HG03103 (cell line): ENCODE results near the gene RAPGEF5.
"Not testable (repeated sequence)": the region's sequence is repeated elsewhere in the genome, so short reads cannot be mapped to it uniquely, and the experiment has no call there.

Experiments
- ATAC-seq: cut with Tn5 transposase; IDR thresholded peaks from one replicate; pipeline ENCODE4 v1.9.1; 2021; ENCODE audit warnings: low read depth; ENCODE audit not compliant: unreplicated experiment

Gene RAPGEF5

GRCh38 chr7:22105550-22105949 is 251.4 kb downstream of the RAPGEF5 start:
- no peak for ATAC-seq

DNA sequence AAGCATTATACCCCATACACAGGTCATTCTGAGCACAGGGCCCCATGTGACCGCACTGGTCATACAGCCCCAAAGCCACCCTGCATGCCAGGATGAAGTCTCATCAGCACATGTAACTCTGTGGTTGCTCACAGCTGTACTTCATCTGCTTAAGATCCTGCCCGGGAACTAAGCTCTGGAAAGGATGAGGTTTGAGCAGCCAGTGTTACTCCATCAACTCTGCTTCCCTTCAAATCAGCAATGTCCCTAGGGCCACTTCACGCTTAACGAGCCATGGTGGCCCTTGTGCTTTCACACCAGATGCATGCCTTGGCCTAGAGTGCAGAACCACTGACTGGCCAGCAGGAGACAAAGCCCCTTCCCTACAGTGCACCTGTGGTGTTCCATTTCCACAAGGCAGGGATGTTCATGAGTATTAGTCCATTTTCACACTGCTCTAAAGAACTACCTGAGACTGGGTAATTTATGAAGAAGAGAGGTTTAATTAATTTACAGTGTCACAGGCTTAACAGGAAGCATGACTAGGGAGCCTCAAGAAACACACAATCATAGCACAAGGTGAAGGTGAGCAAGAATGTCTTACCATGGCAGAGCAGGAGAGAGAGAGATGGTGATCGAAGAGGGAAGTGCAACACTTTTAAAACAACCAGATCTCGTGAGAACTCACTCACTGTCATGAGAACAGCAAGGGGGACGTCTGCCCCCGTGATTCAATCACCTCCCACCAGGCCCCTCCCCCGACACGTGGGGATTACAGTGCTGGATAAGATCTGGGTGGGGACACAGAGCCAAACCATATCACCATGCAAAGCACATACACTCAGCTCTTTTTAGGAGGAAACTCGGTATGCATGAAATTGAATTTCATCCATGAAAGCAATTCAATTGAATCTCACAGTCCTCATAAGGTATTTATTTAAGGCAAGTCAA is 262.3 kb downstream of the RAPGEF5 start:
- no peak for ATAC-seq

GRCh38 chr7:22093936-22094335 is 263.0 kb downstream of the RAPGEF5 start:
- ATAC-seq: no peak

- ATAC-seq: no peak
These were observed 264.0 kb downstream of the RAPGEF5 start for GRCh38 chr7:22093001-22093400.

GRCh38 chr7:22090958-22091525 is 265.9 kb downstream of the RAPGEF5 start:
- ATAC-seq: not testable (repeated sequence)

GRCh38 chr7:22090512-22090911 is 266.4 kb downstream of the RAPGEF5 start:
- ATAC-seq: no peak

DNA sequence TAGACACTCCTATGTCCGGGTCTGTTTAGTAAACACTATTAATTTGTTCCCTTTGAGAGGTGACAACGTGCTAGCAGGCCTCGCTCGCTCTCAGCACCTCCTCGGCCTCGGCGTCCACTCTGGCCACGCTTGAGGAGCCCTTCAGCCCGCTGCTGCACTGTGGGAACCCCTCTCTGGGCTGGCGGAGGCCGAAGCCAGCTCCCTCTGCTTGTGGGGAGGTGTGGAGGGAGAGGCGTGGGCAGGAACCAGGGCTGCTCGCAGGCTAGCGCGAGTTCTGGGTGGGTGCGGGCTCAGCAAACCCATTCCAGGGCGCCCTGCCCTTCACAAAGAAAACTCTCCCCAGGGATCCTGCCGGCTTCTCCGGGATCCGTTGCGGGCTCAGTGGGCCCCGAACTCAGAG is 266.8 kb downstream of the RAPGEF5 start:
- ATAC-seq: no peak

DNA sequence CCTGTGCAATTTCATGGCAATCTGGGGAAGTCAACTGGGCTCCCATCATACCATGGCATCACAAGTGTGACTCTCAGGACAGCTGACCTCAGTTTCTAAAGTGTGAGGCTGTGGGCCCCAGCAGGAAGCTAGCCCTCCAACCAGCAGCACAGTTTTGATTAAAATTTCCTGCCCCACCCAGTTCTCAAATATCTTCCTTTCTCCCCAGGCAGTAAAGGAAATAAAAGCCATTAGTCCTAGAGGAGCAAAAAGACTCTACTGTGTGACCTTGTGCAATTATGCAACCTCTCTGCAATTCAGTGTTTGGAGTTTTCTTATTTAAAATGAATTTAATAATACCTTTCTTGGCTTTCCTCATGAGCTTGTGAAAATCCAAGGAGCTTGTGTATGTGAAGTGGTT is 268.1 kb downstream of the RAPGEF5 start:
- no peak for ATAC-seq

DNA sequence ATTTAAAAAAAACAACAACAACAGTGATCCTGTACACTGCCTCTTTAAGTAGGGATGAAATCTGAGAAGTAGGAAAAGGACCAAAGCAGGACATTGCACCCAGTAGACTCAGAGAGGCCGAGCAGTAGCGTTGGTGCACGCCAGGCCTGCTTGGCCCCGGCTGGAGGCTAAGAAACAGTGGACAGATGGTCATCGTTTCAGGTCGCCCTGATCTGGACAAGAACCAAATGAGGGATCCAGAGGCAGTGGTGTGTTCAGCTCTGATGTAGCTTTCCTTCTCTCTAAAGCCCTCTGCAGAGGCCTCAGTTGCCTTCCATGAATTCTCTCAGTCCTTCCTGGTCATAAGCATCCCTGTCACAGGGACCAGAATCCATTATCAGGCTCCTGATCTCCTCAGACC is 269.1 kb downstream of the RAPGEF5 start:
- no peak for ATAC-seq

DNA sequence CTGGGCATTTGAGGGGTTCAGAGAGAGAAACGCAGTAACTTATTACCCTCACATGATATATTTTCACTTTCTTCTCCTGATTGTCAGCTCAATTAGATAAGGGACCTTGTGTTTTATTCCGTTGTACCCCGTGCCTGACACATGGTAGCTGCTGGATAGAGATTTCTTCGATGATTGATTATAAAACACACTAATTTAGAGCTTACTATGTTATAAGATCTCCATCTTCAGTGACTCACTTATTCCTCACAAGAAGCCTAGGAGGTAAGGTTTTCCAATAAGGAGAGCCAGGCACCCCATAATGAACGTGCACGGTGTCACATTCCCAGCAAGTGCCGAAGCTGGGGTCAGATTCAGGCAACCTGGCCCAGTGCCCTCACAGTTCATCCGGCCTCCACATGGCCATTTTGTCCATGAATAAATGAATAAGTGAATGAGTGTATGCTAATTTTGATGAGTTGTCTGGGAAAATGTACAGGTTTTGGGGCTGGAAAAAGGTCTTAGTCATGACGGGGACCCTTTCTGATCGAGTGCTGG is 273.2 kb downstream of the RAPGEF5 start:
- ATAC-seq: no peak

DNA sequence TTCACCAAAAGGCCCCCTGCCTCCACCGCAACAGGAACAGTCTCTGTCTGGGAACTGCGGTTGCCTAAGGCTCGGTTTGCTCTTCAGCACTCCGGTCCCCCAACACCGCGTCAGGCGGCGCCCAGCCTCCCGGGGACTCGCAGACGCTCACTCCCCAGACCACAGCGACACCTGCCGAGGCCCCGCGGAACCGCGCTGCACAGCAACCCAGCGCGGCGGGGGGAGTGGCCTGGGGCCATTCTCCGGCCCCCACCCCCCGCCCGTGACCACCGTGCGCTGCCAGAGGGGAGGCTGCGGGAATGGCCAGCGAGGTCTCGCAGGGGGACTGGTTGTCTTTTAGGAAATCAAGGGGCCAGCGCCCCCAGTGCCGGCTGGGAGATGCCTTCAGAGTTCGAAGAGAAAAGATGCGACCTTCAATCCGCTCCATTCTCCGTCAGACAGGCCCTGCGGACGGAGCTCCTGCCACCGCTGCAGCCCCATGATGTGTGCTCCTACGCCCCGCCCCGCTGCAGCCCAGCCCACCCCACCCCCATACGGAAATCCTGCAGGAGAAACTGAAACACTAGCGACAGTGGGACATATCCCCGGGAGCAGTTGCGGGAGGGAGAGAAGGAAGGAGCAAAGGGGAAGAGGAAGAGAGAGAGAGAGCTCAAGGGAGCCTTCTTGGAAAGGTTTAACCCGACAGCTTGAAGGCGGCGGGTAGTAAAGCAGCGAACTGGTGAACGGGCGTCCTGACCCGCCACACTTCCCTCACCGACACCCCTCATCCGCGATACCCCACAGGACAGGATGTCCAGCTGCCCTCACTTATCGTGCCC is 273.9 kb downstream of the RAPGEF5 start:
- peak; percentile 98 for ATAC-seq

DNA sequence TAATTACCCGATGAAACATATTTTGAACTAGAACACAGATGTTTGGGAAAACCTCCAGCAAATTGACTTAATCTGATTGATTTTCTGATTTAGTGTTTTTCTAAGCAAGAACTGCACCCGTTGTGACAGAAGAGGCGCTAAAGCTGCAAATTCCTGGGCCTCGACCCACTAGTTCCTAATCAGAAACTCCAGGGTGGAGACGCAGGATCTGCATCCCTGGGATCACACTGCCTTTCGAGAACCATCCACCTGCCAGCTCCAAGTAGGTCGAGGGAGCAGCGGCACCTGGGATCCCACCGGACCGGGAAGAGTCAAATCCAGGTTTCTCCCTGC is 274.4 kb downstream of the RAPGEF5 start:
- peak; percentile 7 for ATAC-seq

- ATAC-seq: not testable (repeated sequence)
These were observed 276.7 kb downstream of the RAPGEF5 start for GRCh38 chr7:22080219-22080618.

GRCh38 chr7:22078872-22079271 is 278.1 kb downstream of the RAPGEF5 start:
- not testable (repeated sequence) for ATAC-seq

DNA sequence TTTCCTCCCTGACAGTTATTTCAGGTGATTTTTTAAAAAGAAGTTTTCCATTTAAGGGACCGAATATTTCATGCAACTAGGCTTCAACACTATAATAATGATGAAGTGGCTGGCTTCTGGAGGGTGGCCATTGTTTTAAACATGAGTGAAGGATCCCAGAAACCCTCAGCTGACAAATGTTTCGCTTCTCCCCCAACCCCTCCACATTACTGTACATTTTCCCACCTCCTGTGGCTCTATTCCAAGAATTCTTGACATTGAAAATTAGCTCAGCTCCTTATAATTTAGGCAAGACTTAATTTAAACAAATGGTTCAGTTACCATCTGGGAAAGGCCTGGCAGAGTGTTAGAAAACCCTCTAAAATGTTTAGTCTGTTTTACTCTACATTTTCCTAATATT is 281.4 kb downstream of the RAPGEF5 start:
- no peak for ATAC-seq

- no peak for ATAC-seq
These were observed 282.1 kb downstream of the RAPGEF5 start for GRCh38 chr7:22074897-22075296.
